Inferior parietal cortex (tissue), 1 donor: ENCODE results near the gene IL4.
"Not testable (repeated sequence)": the region's sequence is repeated elsewhere in the genome, so short reads cannot be mapped to it uniquely, and the experiment has no call there.

Experiments used
- DNase-seq: peaks from one replicate; pipeline ENCODE4 v3.0.0-alpha.2; 2016; ENCODE audit errors: extremely low spot score

IL4 gene

GRCh38 chr5:132674671-132675506, 1.1 kb downstream of the IL4 start:
- no peak for DNase-seq

DNA sequence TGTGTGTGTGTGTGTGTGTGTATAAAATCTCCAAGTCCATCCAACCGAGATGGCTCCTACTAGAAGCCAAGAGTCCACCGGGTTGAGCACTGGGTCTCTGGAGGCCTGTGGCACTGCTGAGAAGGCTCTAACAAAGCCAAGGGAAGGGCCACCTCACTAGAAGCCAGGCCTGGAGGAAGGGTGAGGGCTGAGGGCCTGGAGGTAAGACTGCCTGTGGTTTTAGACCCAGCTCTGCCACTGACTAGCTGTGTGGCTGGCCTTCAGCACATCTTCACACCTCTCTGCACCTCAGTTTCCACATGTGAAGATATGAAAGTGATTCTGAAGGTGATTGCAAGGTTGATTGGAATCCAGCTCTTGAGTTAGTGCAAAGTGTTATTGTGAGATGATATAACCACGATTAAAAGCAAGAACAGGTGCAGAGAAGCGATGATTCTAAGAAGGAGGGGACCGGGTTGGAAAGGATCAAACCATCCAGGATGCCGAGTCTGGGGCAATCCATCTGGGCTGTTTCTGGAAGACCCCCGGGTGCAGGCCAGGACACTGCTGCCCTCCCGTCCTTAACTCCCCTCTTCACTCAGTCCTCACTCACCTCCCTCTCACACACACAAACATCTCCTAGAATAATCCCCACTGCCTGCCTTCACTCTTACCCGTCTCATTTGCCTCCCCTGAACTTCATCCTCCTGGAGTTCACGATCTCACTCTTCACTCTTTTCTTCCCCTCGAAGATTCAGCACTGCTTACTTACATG, 2.3 kb downstream of the IL4 start:
- DNase-seq, result no peak

DNA sequence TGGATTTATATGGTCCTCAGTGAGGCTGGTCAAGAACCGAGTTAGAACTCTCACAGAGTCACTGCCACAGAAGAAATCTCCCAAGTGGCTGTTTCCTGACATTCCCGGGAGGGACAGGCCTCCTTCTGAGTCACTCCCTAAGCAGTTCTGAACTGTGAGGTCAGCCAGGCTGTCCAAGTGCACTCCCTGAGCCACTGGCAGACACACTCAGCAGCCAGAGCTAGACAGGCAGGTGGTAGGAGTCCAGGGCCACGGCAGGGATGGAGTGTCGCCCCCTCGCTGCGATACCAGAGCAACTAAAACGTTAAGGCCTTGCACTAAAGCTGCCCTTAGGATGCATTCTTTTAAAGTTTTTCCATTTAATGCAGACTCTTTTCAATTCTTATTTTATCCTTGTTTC, 3.4 kb downstream of the IL4 start:
- DNase-seq, result no peak

DNA sequence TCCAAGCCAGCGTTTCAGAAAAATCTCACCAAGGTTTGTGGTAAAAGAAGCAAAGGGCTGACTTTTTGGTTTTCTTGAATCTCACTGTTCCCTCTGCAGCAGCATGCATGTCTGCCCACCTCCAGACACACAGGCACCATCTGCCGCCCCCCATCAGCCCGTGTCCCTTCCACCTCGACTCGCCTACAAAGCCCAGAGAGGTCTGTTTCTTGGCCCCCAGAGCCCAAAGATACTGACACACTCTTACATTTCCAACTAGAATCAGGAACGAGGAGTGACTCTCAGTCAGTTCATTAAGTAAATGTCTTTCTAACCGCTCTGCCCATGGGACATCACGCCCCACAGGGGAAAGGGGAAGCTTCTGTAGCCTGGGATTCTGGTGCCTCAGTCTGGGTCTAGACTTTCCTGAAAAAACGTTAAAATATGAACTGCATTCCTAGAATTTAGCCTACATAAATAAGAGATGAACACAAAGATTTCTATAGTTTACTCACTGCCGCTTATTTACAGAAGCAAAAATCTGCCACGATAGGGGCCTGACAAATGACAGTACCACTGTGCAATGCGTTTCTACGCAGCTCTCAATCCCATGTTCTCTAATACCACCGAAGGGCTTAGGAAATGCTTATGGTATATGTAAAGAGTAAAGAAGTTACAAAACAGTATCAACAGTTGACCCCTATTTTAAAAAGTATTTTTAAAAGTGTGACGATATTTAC, 4.1 kb downstream of the IL4 start:
- DNase-seq, result no peak

GRCh38 chr5:132678735-132679134, 4.9 kb downstream of the IL4 start:
- DNase-seq, result no peak

- DNase-seq, result no peak
These were observed 5.4 kb downstream of the IL4 start for GRCh38 chr5:132679166-132679565.

DNA sequence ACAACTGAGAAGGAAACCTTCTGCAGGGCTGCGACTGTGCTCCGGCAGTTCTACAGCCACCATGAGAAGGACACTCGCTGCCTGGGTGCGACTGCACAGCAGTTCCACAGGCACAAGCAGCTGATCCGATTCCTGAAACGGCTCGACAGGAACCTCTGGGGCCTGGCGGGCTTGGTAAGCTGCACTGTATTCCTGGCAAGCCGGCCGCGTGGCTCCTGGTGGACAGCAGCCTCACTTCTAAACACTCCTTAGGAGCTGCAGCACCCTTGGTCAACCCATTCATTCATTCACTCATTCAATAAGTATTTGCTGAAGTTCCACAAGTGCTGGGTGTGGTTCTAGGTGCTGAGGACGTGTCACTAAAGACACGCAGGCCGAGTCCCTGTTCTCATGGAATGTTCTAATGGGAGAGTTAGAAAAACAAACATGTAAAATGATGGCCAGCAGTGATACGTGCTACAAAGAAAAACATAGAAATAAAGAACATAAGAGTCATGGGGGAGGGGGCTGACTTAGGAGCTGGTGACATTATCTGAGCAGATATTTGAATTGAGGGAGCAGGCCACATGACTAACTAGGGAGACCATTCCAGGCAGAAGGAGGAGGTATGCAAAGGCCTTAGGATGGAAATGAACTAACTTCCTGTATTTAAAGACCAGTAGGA, 6.1 kb downstream of the IL4 start:
- no peak for DNase-seq

DNA sequence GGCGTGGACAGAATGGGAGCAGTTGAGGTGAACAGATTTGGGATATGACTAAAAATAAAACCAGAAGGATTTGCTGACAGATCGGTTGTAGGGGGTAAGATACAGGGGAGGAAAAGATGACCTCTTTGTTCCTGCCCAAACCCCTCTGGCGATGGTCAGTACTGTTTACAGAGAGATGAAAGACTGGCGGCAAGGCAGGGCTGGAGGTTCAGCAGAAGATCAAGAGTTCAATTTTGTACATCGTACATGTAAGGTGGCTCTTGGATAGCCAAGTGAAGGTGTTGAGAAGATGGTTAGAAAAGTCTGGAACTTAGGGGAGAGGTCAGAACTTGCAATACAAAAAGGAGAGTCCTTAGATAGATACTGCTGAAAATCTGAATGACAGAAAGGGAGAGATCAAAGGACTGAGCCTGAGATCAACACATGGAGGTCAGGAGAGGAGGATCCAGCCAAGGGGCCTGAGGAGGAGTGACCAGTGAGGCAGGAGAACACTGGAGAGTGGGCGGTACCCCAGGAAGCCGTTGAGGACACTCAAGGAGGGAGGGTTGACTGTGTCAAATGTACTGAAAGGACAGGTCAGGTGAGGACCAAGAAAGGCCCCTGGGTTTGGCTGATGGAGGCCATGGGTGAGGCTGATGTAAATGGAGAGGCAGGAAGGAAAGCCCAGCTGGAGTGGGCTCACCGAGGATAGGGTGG, 7.1 kb downstream of the IL4 start:
- no peak for DNase-seq

GRCh38 chr5:132681476-132681831, 7.7 kb downstream of the IL4 start:
- no peak for DNase-seq

DNA sequence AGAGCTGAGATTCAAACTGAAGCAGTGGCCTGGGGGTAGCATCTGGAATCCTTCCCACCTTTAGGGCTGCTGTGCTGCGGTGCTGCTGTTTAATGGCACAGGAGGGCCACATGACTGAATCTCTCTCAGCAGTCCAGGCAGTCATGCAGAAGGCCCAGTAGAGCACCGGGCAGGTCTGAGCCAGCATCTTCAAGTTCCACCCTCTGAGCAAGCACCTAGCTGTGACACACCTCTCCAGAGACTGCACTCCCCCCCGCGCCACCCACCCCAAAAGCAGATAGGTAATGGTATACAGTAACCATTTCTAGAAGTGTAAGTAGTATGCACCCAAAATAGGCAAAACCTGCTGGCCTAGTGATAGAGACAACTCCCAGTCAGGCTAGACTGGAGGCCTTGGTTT, 8.2 kb downstream of the IL4 start:
- DNase-seq, result no peak

DNA sequence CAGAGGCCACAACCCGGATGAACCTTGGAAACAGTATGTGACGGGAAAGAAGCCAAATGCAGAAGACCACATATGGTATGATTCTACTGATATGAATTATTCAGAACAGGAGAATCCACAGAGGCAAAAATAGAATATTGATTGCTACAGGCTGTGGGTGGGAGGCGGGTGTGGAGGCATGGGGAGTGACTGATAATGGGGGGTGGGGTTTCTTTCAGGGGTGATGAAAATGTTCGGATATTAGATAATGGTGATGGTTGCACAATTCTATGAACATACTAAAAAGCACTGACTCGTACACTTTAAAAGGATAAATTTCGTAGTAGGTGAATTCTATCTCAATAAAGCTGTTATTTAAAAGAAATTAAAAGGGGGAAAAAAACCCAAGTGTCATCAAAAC, 10.7 kb downstream of the IL4 start:
- no peak for DNase-seq

DNA sequence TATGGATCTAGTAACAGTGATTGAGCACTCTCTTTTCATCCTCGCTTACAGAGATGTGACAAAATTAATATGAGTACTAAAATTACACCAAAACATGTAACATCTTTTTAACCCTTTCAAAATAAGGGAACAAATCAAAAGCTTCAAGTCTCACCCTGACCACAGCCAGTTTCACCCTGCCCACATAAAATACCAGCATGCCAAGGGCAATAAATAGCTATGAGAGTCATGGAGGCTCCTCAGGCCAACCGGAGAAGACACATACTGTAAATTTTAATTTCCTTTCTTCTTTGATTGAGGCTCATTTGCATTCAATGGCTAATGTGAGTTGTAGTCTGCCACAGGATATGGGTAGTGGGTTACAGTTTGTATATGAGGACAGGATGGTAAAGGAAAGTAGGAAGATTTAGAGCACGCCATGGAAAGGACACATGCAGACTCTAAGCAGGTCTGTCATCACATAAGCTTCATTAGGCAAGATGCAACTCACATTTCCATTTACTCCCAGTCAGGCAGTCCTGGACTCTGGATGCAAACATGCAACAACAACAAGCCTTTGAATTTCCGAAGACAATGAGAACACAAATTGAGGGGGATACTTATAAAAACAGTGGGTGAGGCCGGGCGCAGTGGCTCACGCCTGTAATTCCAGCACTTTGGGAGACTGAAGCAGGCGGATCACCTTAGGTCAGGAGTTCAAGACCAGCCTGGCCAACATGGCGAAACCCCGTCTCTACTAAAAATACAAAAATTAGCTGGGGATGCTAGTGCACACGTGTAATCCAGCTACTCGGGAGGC, 11.3 kb downstream of the IL4 start:
- DNase-seq, result no peak

DNA sequence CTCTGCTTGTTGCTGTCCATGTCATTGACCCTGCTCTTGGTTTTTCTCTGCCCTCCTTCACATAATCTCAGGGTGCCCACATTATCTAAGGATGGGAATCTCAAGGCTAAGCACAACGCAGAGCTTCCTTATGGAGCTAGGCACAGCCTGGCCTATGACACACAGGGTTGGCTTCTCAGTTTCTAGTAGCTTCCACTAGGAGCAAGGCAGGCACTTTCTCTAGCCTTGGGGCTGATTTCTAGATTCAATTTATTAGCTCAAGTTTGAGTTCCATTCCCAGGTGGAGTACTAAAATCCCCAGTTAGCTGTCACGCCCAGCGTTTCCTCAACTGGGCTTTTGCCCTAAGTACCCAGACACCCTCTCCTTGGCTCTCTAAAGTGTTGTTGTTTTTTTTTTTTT, 12.4 kb downstream of the IL4 start:
- DNase-seq, result no peak

- no peak for DNase-seq
These were observed 14.2 kb downstream of the IL4 start for GRCh38 chr5:132687995-132688394.

DNA sequence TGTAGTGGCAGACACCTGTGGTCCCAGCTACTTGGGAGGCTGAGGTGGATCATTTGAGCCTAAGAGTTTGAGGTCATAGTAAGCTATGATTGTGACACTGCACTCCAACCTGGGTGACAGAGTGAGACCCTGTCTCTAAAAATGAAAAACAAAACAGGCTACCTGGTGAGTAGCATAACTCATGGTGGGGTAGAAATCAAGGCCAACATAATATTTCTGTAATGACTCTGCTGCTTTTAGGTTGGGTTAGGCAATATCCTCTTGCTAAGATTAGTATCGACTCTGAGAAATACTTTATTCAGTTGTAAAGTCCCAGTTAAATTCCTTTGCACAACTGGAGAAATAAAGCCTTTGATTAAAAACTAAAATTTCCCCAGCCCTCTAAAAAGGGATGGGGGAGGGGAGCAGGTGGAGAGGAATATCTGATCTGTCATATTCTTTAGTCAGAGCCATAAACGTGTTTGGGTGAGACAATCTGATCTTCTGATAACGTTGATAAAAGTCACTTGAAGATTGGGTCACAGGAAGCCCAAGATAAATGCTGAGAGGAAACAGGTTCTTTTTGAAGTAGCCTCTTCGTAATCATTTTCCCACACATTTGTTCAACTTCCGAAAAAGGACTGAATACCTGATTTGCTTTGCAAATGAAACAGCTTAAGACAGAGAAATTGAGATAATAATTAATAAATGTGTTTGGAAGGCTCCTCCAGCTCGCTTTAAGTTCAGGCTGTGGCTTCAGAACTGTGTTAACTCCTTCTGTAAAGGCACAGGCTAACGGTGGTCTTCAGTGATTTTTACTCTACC, 14.9 kb downstream of the IL4 start:
- no peak for DNase-seq

- no peak for DNase-seq
These were observed 15.7 kb downstream of the IL4 start for GRCh38 chr5:132689513-132689912.

DNA sequence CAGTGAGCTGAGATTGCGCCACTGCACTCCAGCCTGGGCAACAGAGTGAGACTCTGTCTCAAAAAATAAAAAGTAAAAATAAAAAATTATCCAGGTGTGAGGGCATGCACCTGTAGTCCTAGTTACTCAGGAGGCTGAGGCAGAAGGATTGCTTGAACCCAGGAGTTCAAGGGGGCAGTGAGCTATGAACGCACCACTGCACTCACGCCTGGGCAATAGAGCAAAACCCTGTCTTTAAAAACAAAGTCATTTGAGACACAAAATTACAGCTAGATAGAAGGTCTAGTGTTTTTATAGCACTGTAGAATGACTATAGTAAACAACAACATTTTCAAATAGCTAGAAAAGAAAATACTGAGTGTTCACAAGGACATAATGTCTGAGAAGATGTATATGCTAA, 16.4 kb downstream of the IL4 start:
- DNase-seq, result no peak

DNA sequence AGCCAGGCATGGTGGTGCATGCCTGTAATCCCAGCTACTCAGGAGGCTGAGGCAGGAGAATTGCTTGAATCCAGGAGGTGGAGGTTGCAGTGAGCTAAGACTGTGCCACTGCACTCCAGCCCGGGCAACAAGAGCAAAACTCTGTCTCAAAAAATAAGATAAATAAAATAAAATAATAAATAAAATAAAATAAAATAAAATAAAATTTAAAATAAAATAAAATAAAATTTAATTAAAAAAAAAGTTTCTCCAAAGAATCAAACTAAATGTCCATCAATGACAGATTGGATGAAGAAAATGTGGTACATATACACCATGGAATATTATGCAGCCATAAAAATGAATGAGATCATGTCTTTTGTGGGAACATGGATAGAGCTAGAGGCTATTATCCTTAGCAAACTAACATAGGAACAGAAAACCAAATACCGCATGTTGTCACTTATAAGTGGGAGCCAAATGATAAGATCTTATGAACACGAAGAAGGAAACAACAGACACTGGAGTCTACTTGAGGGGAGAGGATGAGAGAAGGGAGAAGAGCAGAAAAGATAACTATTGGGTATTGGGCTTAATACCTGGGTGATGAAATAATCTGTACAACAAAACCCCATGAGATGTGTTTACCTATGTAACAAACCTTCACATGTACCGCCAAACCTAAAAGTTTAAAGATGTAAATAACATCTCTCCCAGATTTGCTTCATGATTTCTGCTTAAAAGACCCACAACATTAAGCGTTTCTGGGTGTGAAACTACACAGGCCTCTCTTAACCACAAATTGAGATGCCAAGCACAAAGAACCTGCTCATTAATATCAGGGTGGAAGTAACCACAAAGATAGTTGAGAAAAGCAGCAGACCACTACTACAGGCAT, 18.2 kb downstream of the IL4 start:
- DNase-seq, result not testable (repeated sequence)

DNA sequence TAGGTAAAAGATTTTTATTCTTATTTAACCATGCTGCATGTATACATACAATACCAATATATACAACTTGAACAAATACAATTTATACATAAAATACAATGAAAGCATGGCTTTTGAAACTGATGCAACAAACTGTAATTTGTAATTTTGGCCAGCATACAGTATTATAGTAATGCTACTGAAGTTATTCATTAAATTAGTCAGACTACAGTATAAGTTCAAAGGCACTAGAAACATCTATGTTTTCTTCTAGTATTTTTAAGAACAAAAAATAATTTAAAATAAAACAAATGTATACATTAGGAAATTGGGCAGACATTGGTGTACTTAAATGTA, 18.8 kb downstream of the IL4 start:
- DNase-seq, result no peak
